GM18511 (cell line): ENCODE measurements around the gene CBLB.
A peak's percentile ranks its signal among the peaks of the same experiment; 100 is the strongest.
"Not testable (repeated sequence)": the region's sequence is repeated elsewhere in the genome, so short reads cannot be mapped to it uniquely, and the experiment has no call there.

Source experiments
- ATAC-seq: cut with Tn5 transposase; IDR thresholded peaks from one replicate; pipeline ENCODE4 v1.9.1; 2021; ENCODE audit warnings: mild to moderate bottlenecking, moderate library complexity; ENCODE audit not compliant: unreplicated experiment

CBLB gene

DNA sequence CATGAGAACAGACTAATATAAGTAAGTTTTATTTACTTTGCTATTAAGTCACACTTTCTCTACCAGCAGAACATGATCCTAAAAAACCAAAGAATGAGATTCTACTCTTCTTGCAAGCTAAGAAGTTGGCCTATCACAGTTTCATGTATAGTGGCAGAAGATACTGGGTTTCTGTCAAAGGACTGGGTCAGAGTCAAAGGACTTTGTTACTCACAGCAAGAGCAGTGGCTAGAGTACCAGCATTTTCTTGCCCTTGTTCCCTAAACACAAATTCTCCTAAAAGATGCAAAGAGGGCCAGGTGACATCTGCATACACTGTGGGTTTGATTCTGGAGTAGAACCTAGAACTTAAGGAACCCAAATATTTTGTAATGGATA is 105.2 kb downstream of the CBLB start:
- ATAC-seq, result no peak

DNA sequence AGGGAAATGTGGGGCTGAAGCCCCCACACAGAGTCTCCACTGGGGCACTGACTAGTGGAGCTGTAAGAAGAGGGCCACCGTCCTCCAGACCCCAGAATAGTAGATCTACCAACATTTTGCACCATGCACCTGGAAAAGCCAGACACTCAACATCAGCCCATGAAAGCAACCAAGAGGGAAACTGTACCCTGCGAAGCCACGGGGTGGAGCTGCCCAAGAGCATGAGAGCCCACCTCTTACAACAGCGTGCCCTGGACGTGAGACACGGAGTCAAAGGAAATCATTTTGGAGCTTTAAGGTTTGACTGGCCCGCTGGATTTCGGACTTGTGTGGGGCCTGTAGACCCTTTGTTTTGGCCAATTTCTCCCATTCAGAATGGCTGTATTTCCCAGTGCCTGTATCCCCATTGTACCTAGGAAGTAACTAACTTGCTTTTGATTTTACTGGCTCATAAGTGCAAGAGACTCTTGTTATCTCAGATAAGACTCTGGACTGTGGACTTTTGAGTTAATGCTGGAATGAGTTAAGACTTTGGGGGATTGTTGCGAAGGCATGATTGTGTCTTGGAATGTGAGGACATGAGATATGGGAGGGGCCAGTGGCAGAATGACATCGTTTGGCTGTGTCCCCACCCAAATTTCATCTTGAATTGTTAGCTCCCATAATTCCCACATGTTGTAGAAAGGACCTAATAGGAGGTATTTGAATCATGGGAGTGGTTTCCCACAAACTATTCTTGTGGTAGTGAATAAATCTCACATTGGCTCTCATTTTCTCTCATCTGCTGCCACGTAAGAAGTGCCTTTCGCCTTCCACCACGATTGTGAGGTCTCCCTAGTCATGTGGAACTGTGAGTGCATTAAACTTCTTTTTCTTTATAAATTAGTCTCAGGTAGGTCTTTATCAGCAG is 105.8 kb downstream of the CBLB start:
- no peak for ATAC-seq

DNA sequence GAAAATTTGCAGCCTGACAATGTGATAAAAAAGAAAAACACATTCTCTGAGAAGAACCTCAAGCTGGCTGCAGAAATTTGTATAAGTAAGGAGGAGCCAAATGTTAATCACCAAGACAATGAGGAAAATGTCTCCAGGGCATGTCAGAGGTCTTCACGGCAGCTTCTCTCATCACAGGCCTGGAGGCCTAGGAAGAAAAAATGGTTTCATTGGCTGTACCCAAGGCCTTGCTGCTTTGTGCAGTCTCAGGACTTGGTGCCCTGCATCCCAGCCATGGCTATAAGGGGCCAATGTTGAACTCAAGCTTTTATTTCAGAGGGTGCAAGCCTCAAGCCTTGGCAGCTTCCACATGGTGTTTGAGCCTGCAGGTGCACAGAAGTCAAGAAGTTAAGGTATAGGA is 106.6 kb downstream of the CBLB start:
- ATAC-seq, result not testable (repeated sequence)

DNA sequence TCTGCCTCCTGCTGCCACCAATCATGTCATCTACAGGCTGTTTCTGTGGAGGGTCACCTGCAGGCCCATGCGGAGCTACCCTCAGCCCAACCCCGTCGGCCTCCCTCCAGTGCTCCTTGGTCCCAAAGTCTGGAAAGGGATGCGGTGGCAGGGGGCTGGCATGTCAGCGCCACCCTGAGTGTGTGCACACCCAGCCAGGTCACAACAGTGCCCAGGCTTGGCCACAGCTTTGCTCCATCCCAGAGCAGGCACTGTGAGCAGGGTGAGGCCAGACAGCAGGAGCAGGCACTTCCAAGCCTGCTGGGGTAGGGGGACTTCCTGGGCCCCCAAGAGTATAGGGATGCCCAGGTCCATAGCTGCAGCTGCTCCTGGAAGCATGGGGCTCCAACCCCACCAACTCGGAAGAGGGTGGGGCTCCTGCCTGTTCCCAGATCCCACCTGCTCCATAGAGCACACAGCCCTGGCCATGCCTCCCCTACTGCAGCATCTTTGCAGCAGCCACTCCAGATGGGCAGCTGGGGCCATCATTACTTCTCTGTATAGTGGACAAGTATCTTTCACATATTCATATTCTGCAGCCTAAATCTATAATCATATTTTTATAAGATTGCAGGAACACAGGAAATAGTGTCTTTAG is 109.3 kb downstream of the CBLB start:
- ATAC-seq, result no peak

DNA sequence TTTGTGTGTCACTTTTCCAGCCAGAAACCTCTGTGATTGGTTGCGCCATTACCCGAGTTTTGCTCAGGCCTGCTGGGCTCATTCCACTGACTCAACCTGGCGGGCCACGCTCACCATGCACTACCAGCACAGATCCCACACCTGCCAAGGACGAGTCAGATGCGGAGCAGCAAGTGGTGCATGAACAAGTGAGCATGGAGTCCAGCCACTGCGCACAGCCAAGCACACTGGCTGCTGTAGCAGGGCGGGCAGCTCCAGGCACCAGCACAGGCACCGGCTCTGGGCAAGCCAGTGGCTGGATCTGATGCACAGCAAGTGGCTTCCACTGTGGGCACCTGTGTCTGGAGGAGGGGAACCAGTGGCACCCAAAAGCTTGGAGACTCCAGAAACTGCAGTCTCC is 110.4 kb downstream of the CBLB start:
- ATAC-seq, result no peak

DNA sequence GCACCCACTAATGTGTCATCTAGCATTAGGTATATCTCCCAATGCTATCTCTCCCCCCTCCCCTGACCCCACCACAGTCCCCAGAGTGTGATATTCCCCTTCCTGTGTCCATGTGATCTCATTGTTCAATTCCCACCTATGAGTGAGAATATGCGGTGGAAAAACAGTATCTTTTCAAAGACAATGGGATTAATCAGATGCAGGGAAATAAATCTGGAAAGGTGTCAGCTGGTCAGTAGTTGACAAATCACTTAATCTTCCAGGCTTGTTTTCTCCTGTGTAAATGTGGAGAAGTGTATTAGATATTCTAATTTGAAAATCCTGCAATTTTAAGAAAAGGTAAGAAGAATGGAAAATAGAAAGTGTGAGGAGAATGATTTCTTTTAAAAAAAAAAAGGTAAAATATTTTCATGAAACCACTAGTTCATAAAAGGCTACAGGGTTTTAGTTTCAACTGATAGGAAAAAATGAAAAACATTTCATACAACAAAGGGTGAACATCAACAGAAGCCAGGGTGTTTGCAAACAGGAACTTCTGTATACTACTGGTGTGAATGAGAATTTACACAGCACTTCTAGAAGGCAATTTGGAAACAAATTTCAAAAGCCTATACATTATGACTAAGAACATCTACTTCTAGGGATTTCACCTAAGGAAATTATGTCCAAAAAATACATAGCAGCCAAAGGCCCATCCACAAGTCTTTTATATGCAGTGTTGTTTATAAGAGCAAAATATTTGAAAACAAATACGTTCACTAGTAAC is 113.5 kb downstream of the CBLB start:
- ATAC-seq, result no peak

DNA sequence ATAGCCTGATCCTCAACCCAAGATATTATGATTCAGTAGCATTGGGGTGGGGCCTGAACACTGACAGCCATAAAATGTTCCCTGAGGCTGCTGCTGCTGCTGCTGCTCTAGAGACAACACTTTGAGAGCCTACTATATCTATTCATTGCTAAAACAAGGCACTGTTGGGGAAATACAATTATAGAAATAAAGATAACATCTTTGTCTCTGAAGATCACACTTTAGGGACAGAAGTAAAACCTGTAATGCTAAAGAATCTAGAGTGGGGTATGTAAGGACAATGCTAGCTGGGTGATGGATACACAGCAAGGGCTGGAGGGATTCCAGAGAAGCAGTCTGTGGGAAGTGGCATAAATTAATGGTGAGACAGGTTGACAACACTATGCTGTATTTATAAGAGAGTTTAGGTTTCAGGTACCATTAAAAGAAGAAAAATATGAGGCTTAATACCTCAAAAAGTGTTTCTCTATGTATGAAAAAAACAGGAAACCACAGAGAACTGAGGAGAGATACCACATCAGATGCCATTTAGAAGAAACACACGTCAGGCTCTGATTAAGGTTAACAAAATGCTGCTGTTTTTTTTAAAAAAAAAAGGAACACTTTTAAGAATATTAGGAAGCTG is 115.9 kb downstream of the CBLB start:
- peak; percentile 62 for ATAC-seq

DNA sequence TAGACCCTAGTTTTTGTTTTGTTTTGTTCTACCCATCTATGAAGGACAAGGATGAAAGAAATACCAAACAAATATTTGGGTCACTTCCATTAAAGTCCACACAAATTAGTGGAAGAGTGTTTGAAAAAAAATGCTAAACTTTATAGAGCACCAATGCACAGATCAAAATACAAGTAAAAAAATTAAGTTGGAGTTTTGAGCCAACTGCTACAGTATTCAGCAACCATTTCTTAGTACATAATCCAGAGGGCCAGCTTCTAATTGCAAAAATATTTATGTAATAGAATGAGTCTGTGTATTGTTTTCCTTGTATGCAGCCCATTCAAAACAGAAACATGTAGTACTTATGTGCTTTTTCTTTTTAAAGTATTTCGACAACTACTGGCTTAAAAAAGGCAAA is 121.1 kb downstream of the CBLB start:
- no peak for ATAC-seq

DNA sequence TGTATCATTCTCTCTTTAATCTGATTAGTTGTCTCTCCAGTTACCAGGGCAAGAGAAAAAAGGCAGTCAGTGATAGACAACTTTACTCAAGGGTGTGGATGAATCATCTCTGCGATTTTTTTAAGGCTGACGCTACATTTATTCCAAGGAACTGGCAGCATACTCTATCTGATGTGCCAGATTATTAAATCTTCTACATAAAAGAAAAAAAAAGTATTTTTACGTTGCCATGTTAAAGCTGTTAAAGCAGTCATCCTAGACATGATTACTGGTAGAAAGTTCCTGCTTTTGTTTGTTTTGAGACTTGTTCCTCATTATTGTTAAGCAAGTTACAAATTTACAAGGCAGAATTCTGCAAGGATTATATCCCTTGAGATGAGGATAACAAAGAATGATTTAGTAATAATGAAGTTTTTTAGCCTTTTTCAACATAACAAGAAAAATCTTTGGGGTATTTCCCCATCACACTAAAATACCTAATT is 121.7 kb downstream of the CBLB start:
- peak; percentile 21 for ATAC-seq

DNA sequence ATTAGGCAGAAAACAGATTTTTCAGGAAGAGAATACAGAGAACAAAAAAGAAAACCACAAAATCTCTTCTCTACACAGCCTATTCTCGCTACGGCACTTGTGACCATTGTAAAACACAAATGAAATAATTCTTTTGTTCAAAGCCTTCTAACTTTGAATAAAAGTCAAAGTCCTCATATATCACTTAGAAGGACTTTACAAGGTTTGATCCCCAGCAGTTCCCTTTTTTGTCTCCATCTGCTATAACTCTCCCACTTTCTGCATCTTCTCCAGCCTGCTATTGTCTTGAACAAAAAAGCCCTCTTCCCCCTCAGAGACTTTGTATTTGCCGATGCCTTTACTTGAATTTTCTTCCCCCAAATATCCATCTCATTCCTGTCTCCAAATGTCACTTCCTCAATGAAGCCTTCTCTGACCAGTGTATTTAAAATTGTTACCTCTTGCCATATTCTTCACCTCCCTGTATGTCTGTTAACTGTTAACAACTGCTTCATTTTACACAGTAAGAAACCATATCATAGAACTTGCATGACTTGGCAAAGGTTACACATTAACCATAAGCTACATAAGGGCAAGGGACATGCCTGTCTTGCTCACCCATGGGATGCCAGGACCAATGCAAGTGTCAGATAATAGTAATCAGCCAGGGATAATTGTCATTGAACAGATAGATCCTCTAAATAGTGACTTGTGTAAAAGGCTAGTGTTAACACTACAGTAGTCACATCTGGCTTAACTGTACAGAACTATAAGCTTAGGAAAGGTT is 122.4 kb downstream of the CBLB start:
- ATAC-seq, result peak; percentile 83

DNA sequence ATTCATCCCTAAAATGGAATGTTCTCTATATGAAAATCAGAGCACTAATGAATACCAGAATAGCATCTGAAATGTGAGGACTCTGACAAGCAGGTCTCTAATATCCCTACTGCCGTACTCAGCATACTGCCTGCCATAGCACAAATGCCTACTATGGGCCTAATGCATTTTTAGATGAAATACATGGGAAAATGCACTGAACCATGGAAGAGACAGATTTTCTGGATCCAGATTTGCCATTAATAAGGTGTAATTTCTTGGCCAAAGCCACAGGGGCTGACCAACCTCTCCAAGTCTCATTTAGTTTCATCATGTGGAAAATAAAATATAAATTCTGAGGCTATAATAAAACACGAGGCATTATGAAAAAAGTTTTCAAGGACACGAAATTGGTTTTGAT is 123.8 kb downstream of the CBLB start:
- no peak for ATAC-seq

DNA sequence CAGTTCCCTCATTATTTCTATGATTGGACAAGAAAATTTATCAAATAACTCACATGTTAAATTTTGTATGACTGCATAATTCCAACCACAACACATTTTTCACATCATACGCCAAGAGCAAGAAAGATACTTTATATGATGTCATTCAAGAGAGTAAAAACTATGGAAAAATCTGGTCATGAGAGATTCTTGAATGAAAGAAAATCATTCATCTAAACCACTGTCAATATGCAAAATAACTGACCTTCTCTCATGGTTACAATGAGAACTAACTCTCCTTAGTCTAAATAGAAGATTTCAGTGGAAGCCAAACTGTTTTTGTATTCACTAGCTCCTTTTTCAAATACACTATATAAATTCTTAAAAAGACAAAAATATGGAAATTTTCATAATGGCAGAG is 124.6 kb downstream of the CBLB start:
- ATAC-seq, result no peak

DNA sequence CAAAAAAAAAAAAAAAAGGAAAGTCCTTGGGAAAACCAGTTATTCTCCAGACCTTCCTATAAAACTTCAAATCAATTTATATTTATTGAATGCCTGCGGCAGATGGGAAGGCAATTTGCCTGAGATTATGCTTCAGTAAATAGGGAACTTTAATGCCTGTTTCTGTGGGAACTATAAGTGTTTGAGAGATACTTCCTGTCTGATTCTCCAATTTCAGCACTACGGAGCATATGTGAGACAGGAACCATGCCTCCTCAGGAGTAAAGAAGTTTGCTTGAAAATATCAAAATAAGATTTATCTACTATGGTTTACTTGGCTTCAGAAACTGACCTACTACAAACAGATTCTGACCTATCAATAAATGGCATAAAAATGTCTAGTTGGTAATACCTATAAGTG is 135.5 kb downstream of the CBLB start:
- ATAC-seq, result no peak

DNA sequence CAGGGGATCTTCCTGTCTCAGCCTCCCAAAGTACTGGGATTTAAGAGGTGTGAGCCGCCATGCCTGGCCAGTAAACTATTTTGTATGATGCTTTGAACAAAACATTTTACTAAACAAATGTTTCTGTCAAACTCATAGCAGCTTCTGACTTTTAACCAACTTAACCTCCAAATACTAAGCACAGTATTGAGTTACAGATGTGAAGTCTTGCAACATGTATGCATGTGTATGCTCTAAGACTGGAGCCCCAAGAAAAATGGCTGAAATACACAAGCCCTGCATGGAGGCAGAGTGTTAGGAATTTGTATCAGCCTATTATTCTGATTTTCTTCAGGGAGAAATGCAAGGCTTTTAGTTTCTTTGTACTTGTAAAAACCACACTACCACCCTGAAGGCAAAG is 137.1 kb downstream of the CBLB start:
- no peak for ATAC-seq

DNA sequence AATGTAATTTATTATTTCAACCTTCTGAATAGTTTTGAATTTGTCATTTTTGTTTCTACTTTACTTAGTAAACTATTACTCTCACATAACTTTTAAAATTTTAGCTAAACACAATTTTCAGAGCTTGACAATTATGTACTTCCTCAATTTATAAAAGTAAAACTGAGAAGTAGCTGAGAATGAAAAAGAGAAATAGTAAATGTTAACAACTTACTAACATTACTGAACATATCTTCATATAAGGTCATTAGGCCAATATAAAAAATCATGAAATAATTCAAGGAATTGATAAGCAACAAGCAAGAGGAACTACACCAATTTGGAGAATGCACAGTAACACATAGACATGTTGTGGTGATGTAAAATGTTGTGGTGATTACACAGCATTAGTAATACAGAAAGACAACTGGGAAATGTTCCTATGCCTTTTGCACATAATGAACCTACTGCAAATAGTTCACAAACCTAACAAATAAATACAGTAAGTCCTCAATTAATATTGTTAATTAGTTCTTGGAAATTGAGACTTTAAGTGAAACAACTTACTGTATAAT is 137.9 kb downstream of the CBLB start:
- no peak for ATAC-seq

DNA sequence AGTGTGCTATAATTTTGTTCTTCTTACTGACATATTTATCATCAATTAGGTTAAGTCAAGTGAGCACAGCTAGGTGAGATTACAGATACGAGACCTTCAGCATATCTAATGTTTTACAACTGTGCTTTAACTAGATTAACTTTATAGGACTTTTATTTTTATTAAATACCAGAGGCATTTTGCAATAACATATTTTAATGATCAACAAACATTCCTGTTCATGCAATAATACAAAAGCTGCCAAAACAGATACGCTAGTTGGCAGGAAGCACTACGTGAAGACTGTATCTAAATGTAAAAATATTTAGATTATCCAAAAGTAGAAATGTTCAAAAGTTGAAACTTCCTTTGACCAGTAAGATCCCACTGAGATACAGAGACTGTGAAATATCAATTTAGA is 139.1 kb downstream of the CBLB start:
- no peak for ATAC-seq

DNA sequence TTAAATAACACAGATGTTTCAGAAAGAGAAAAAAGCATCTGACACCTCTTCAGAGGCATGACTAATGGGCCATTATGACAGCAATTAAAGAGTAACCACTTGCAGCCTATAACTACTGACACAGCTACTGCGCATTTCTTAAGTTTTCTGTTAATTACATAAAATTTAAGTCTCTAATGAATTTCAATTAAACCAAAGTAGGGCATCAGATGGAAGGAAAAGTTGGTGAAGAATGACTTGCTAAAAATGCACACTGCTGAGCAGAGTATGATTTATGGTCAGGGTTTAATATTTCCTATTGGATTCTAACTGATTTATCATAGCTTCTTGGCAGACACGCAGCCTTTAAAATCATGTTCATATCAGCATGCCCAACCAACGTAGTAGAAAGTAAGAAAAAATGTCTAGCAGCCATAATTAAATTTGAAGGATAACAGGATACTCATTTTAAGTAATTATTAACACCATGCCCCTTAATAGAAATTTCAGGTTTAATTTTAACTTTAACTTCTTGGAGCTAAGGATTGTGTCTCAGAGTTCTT is 140.0 kb downstream of the CBLB start:
- no peak for ATAC-seq

DNA sequence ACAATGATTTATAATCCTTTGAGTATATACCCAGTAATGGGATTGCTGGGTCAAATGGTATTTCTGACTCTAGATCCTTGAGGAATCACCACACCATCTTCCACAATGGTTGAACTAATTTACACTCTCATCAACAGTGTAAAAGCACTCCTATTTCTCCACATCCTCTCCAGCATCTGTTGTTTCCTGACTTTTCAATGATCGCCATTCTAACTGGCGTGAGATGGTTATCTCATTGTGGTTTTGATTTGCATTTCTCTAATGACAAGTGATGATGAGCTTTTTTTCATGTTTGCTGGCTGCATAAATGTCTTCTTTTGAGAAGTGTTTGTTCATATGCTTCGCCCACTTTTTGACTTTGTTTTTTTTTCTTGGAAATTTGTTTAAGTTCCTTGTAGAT is 141.8 kb downstream of the CBLB start:
- not testable (repeated sequence) for ATAC-seq

DNA sequence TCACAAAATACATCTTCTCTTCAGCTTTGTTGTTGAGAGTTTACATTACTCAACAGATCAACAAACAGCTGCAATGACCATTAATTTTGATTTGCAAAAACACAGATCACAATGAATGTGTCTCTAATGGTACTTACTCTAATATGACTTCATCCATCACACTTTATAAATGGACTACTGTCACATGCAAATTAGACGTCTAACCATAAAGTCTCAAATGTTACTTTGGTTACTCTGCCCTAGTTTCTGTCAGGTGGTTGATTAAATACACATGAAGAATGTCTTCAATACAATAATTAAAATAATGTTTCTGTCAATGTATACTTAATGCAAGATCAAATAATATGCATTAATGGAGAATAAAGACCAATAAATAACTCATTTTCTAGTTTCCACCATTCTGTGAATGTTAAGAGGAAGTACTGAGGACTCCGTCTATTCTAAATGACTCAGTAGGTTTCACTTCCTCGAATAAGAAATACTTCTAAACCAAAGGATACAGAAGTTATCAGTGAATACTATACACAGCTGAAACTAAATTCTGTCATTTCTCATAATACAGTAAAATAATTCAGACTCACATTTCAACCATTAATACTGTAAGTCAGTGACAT is 145.8 kb downstream of the CBLB start:
- ATAC-seq, result peak; percentile 100
